HCT116 (cell line): ENCODE data around the gene NTSR1. TPM values are rescaled to one million over a fixed set of nuclear protein-coding genes. Genes with fewer than 3 reads are reported as not detected.

Experiments used
- ATAC-seq: fragments of 200-7000 bp; cut with Tn5 transposase; 2 replicates; pipeline ENCODE4 v1.9.1; 2020; ENCODE audit warnings: mild to moderate bottlenecking, moderate library complexity
- BruUV-seq: library from RNA; stranded (reverse); fragments of 400-500 nt; replicated peaks from 2 replicates; lab custom pipeline; 2021; lab: Mats Ljungman, UMichigan
- CTCF ChIA-PET: fragments of 300-600 bp; sonication (Branson Sonifier 250); formaldehyde crosslinking; loops from one replicate; lab custom pipeline; 2021; ENCODE audit warnings: antibody characterized with exemption; lab: Charles Lee
- POLR2A ChIA-PET: fragments of 300-600, 350-600 bp; sonication (Branson Sonifier 250); formaldehyde crosslinking; loops from one replicate; lab custom pipeline; 2021; ENCODE audit warnings: antibody characterized with exemption; lab: Charles Lee
- RAD21 ChIA-PET, 2 experiments: fragments of 300-600 bp; sonication (Branson Sonifier 250); formaldehyde crosslinking; loops; one replicate each; lab custom pipeline; 2023; ENCODE audit warnings: low total read pairs in 2 of 2; ENCODE audit not compliant: uncharacterized antibody in 2 of 2, unreplicated experiment in 2 of 2, low non-redundant PET in 1 of 2; lab: Charles Lee
- DNase-seq: peaks from one replicate; pipeline ENCODE4 v3.0.0-alpha.2; 2010; ENCODE audit warnings: low read depth, low spot score
- H2AFZ ChIP-seq: fragments of 200-600 bp; shearing (Covaris generic), sonication (generic); 2 replicates; pipeline ENCODE4 v1.6.1; 2017; ENCODE audit warnings: low read depth, mixed run types, mixed read lengths, antibody characterized with exemption, low read length; ENCODE audit not compliant: poor library complexity, severe bottlenecking
- H3K27ac ChIP-seq: 2 replicates; pipeline ENCODE4 v1.5.1; 2012; ENCODE audit warnings: low read depth, low read length
- H3K27me3 ChIP-seq: fragments of 200-600 bp; sonication (generic); 2 replicates; pipeline ENCODE4 v1.6.1; 2016; ENCODE audit warnings: mixed run types, low read length, mixed read lengths; ENCODE audit not compliant: insufficient read depth
- H3K36me3 ChIP-seq, 2 experiments: fragments of 200-500 bp in 1 of 2; fragments of 200-600 bp in 1 of 2; sonication (Bioruptor generic) in 1 of 2; sonication (generic) in 1 of 2; 2 replicates each; pipeline versions ENCODE4 v1.5.1 to v1.6.1; 2014 to 2016; ENCODE audit warnings: low read length in 2 of 2, inconsistent platforms in 1 of 2, mixed read lengths in 1 of 2, mixed run types in 1 of 2; ENCODE audit not compliant: insufficient read depth in 2 of 2, control insufficient read depth in 1 of 2
- H3K4me1 ChIP-seq, 2 experiments: fragments of 200-600 bp in 1 of 2; sonication (generic) in 1 of 2; 2 replicates each; pipeline versions ENCODE4 v1.5.1 to v1.6.1; 2012 to 2017; ENCODE audit warnings: low read length in 2 of 2, inconsistent platforms in 1 of 2, mild to moderate bottlenecking in 1 of 2, mixed read lengths in 1 of 2, mixed run types in 1 of 2, moderate library complexity in 1 of 2; ENCODE audit not compliant: insufficient read depth in 2 of 2, control insufficient read depth in 1 of 2
- H3K4me2 ChIP-seq: fragments of 200-600 bp; sonication (generic); 2 replicates; pipeline ENCODE4 v1.6.1; 2017; ENCODE audit warnings: mixed run types, low read length, mixed read lengths
- H3K4me3 ChIP-seq, 2 experiments: fragments of 200-600 bp in 1 of 2; sonication (generic) in 1 of 2; replicated peaks in 1 of 2; 2 replicates each; pipeline ENCODE4 v1.5.1; 2011 to 2016; ENCODE audit warnings: low read length in 2 of 2, control low read depth in 1 of 2, low read depth in 1 of 2, mild to moderate bottlenecking in 1 of 2, mixed read lengths in 1 of 2, mixed run types in 1 of 2
- H3K79me2 ChIP-seq: fragments of 200-600 bp; sonication (generic); 2 replicates; pipeline ENCODE4 v1.6.1; 2017; ENCODE audit warnings: mild to moderate bottlenecking, mixed run types, low read length, moderate library complexity, mixed read lengths; ENCODE audit not compliant: insufficient read depth
- H3K9ac ChIP-seq: fragments of 200-600 bp; sonication (generic); 2 replicates; pipeline ENCODE4 v1.6.1; 2016; ENCODE audit warnings: low read length, mixed read lengths
- H3K9me2 ChIP-seq: fragments of 200-600 bp; sonication (generic), shearing (Covaris generic); 2 replicates; pipeline ENCODE4 v1.6.1; 2017; ENCODE audit warnings: mixed run types, mild to moderate bottlenecking, moderate library complexity; ENCODE audit not compliant: insufficient read depth
- H3K9me3 ChIP-seq, 2 experiments: fragments of 200-500 bp in 1 of 2; fragments of 200-600 bp in 1 of 2; sonication (Bioruptor generic) in 1 of 2; sonication (generic) in 1 of 2; 2 replicates each; pipeline ENCODE4 v1.6.1; 2014 to 2017; ENCODE audit warnings: low read length in 2 of 2, mixed read lengths in 2 of 2, inconsistent platforms in 1 of 2, low read depth in 1 of 2, mild to moderate bottlenecking in 1 of 2, mixed run types in 1 of 2, moderate library complexity in 1 of 2; ENCODE audit not compliant: control insufficient read depth in 1 of 2, insufficient read depth in 1 of 2
- H4K20me1 ChIP-seq: fragments of 200-600 bp; sonication (generic), shearing (Covaris generic); 2 replicates; pipeline ENCODE4 v1.6.1; 2017; ENCODE audit warnings: mixed run types, mild to moderate bottlenecking, moderate library complexity; ENCODE audit not compliant: insufficient read depth
- CBX3 ChIP-seq: IDR thresholded peaks from 2 replicates; pipeline ENCODE4 v1.6.1; 2012; ENCODE audit warnings: low read depth
- CEBPB ChIP-seq: IDR thresholded peaks from 2 replicates; pipeline ENCODE4 v1.6.1; 2012; ENCODE audit warnings: low read depth
- EGR1 ChIP-seq: IDR thresholded peaks from 2 replicates; pipeline ENCODE4 v1.6.1; 2012; ENCODE audit warnings: low read depth
- ELF1 ChIP-seq: IDR thresholded peaks from 2 replicates; pipeline ENCODE4 v1.6.1; 2012; ENCODE audit warnings: low read depth, borderline replicate concordance
- EZH2 ChIP-seq: fragments of 200-600 bp; sonication (generic); IDR thresholded peaks from 2 replicates; pipeline ENCODE4 v1.6.1; 2017; ENCODE audit warnings: antibody characterized with exemption, mixed run types
- EZH2phosphoT487 ChIP-seq: fragments of 200-600 bp; IDR thresholded peaks from 2 replicates; pipeline ENCODE4 v1.6.1; 2018; ENCODE audit warnings: antibody characterized with exemption, borderline replicate concordance
- FOSL1 ChIP-seq: IDR thresholded peaks from 2 replicates; pipeline ENCODE4 v1.6.1; 2012; ENCODE audit warnings: low read depth
- JUND ChIP-seq: IDR thresholded peaks from 2 replicates; pipeline ENCODE4 v1.6.1; 2012
- POLR2A ChIP-seq: IDR thresholded peaks from 2 replicates; pipeline ENCODE4 v1.7.0; 2011; ENCODE audit warnings: borderline replicate concordance; ENCODE audit not compliant: insufficient read depth, insufficient read length; ENCODE audit errors: extremely low read depth
- POLR2AphosphoS5 ChIP-seq: IDR thresholded peaks from 2 replicates; pipeline ENCODE4 v1.6.1; 2011; ENCODE audit warnings: mild to moderate bottlenecking, low read depth, low read length, moderate library complexity
- RAD21 ChIP-seq: IDR thresholded peaks from 2 replicates; pipeline ENCODE4 v1.6.1; 2012; ENCODE audit warnings: low read depth, mild to moderate bottlenecking
- SIN3A ChIP-seq: IDR thresholded peaks from 2 replicates; pipeline ENCODE4 v1.6.1; 2012; ENCODE audit warnings: low read depth
- SP1 ChIP-seq: IDR thresholded peaks from 2 replicates; pipeline ENCODE4 v1.6.1; 2012; ENCODE audit warnings: low read depth
- SRF ChIP-seq: IDR thresholded peaks from 2 replicates; pipeline ENCODE4 v1.6.1; 2012; ENCODE audit warnings: low read depth
- YY1 ChIP-seq: IDR thresholded peaks from 2 replicates; pipeline ENCODE4 v1.6.1; 2011; ENCODE audit warnings: low read length, low read depth, moderate library complexity, mild to moderate bottlenecking; ENCODE audit not compliant: insufficient replicate concordance; ENCODE audit errors: extremely low read depth
- ZFX ChIP-seq: fragments of 450-650 bp; IDR thresholded peaks from 2 replicates; pipeline ENCODE4 v1.6.1; 2017
- ZNF274 ChIP-seq: fragments of 200-500 bp; sonication (Bioruptor generic); IDR thresholded peaks from 2 replicates; pipeline ENCODE4 v1.6.1; 2014; ENCODE audit warnings: mild to moderate bottlenecking, low read depth, low read length, inconsistent platforms
- intact Hi-C: fragments of 100-400 bp; cut with micrococcal nuclease; formaldehyde crosslinking; loops from 2 replicates; pipeline ENCODE4 v1.10.0; 2022
- total RNA-seq: library from RNA; stranded (reverse); gene quantifications from one replicate; pipeline ENCODE4 v1.2.1, GENCODE V29; 2021; ENCODE audit not compliant: unreplicated experiment
- TF ChIP-seq, protein P1 (sequence below): IDR thresholded peaks from 2 replicates; pipeline ENCODE4 v1.6.1; 2012
- TF ChIP-seq, protein P2 (sequence below), 3 experiments: fragments of 200-600 bp in 1 of 3; sonication (generic) in 1 of 3; IDR thresholded peaks in 2 of 3; conservative IDR thresholded peaks in 1 of 3; 2 replicates each; pipeline ENCODE4 v1.5.1; 2012 to 2017; ENCODE audit warnings: low read depth in 2 of 3, low read length in 2 of 3, antibody characterized with exemption in 1 of 3, borderline replicate concordance in 1 of 3, control low read depth in 1 of 3, mild to moderate bottlenecking in 1 of 3, mixed read lengths in 1 of 3, mixed run types in 1 of 3, moderate library complexity in 1 of 3; ENCODE audit not compliant: insufficient read depth in 1 of 3
- TF ChIP-seq, protein P3 (sequence below): IDR thresholded peaks from 2 replicates; pipeline ENCODE4 v1.6.1; 2011; ENCODE audit warnings: mild to moderate bottlenecking, low read length, moderate library complexity; ENCODE audit not compliant: insufficient replicate concordance; ENCODE audit errors: extremely low read depth

Gene NTSR1
- total RNA-seq, 1 experiment from 2014 or later = 187 TPM

DNA sequence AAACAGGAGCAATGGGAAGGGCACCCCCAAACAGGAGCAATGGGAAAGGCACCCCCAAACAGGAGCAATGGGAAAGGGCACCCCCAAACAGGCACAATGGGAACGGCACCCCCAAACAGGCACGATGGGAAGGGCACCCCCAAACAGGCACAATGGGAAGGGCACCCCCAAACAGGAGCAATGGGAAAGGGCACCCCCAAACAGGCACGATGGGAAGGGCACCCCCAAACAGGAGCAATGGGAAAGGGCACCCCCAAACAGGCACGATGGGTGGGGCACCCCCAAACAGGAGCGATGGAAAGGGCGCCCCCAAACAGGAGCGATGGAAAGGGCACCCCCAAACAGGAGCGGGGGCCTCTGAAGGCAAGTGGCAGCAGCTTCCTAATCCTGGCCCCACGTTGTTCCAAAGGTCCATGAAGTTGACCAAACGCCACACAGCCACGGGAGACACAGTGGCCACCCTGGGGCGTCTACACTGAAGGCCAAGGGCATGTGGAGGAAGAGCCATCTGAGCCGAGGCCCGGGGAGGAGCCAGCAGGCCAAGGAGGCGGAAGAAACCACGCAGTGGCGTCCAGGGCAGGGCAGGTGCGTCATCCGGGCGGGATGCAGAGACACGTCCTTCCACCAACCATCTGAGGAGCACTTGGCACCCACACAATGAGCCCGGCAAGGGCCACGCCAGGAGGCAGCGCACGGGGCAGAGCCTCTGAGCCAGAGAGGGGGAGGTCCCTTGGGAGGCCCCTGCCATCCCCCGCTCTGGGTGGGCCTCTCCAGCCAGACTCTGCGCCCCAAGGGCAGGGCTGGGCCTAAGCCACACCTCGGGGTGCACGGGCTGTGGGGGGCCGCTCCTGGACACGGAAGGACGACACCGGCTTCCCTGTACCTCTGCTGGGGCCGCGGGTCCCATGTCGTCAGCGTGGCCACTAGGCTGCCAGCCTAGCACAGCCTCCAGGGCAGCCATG, 21.5 kb upstream of the NTSR1 start (continued):
- TF ChIP-seq RAD21 (no peak), SRF (no peak), CBX3 (no peak), ZFX (no peak), SIN3A (no peak), POLR2AphosphoS5 (no peak), POLR2A (no peak), FOSL1 (no peak), EGR1 (no peak)
- TF ChIP-seq, protein P1, sequence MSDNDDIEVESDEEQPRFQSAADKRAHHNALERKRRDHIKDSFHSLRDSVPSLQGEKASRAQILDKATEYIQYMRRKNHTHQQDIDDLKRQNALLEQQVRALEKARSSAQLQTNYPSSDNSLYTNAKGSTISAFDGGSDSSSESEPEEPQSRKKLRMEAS = no peak
- TF ChIP-seq, protein P2, sequence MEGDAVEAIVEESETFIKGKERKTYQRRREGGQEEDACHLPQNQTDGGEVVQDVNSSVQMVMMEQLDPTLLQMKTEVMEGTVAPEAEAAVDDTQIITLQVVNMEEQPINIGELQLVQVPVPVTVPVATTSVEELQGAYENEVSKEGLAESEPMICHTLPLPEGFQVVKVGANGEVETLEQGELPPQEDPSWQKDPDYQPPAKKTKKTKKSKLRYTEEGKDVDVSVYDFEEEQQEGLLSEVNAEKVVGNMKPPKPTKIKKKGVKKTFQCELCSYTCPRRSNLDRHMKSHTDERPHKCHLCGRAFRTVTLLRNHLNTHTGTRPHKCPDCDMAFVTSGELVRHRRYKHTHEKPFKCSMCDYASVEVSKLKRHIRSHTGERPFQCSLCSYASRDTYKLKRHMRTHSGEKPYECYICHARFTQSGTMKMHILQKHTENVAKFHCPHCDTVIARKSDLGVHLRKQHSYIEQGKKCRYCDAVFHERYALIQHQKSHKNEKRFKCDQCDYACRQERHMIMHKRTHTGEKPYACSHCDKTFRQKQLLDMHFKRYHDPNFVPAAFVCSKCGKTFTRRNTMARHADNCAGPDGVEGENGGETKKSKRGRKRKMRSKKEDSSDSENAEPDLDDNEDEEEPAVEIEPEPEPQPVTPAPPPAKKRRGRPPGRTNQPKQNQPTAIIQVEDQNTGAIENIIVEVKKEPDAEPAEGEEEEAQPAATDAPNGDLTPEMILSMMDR (IDR thresholded peaks at IDR 0.05 in 2 of 3, conservative IDR thresholded peaks at IDR 0.05 in 1 of 3; ENCODE audit: borderline replicate concordance in 1 of 3, insufficient read depth in 1 of 3, low read depth in 2 of 3, low read length in 2 of 3) = no peak

DNA sequence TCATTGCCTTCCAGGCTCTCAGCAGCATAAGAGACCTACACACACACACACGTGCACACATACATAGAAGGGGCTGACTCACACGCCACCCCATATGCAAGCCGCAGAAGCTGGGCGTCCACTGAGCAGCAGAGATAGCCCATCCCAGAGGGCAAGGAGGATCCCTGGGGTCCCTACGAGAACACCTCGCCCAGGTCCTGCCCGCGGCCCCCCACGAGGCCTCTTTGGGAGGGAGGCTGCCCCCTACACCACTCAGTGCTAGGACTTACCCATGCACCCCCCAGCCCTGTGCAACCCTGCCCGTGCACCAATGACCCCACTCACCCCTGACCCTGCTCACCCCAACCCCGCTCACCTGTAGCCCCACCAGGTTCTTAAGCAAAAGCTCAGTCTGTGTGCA, 20.6 kb upstream of the NTSR1 start:
- intact Hi-C loops = no loop called here
- RAD21 ChIA-PET = no interaction called here
- Histone ChIP-seq H3K9me3 (no peaks in the 10 kb centered on the region), H4K20me1 (no peaks in the 10 kb centered on the region), H3K79me2 (no peaks in the 10 kb centered on the region), H3K4me3 (no peak overlapping the region), H3K36me3 (no peaks in the 10 kb centered on the region), H3K27ac (no peak overlapping the region; the same call in 1 of the 2 replicates), H3K4me2 (0 out of 2 replicates have a peak overlapping the region, but pooled peaks have one; percentile 32), H3K9ac (no peak overlapping the region), H3K27me3 (no peaks in the 10 kb centered on the region), H3K4me1 (peaks cover 6 to 24% of the 10 kb centered on the region in 2 experiments), H3K9me2 (no peaks in the 10 kb centered on the region), H2AFZ (no peak overlapping the region)
- DNase-seq = no peak
- no peak for ATAC-seq
- POLR2A ChIA-PET = no interaction called here
- CTCF ChIA-PET = interaction anchor here (1.0 kb wide), 1 partner anchor 20 kb away, joined by 3 read pairs; no protein-coding TSS in a partner anchor
- BruUV-seq = no TSS peak
- TF ChIP-seq SP1 = no peak
- TF ChIP-seq, protein P3, sequence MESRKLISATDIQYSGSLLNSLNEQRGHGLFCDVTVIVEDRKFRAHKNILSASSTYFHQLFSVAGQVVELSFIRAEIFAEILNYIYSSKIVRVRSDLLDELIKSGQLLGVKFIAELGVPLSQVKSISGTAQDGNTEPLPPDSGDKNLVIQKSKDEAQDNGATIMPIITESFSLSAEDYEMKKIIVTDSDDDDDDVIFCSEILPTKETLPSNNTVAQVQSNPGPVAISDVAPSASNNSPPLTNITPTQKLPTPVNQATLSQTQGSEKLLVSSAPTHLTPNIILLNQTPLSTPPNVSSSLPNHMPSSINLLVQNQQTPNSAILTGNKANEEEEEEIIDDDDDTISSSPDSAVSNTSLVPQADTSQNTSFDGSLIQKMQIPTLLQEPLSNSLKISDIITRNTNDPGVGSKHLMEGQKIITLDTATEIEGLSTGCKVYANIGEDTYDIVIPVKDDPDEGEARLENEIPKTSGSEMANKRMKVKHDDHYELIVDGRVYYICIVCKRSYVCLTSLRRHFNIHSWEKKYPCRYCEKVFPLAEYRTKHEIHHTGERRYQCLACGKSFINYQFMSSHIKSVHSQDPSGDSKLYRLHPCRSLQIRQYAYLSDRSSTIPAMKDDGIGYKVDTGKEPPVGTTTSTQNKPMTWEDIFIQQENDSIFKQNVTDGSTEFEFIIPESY = no peak
- TF ChIP-seq SIN3A = no peak
- TF ChIP-seq POLR2AphosphoS5 = no peak
- no peak for TF ChIP-seq EZH2phosphoT487
- no peak for TF ChIP-seq CBX3
- TF ChIP-seq ZNF274 = no peak
- TF ChIP-seq EGR1 = no peak
- TF ChIP-seq YY1 = no peak
- no peak for TF ChIP-seq JUND
- TF ChIP-seq FOSL1 = no peak
- TF ChIP-seq POLR2A = no peak
- no peak for TF ChIP-seq CEBPB
- TF ChIP-seq EZH2 = no peak
- TF ChIP-seq ELF1 = no peak
